ENCODE measurements around the gene CEP78. TPM values are rescaled to one million over a fixed set of nuclear protein-coding genes. Genes with fewer than 3 reads are reported as not detected.

CEP78 gene
- total RNA-seq, 1 donor: 16.6 TPM

GRCh38 chr9:78234810-78235209 lies 1.1 kb upstream of the CEP78 start:
- H2AFZ ChIP-seq (ENCODE audit: low read length): peak overlapping the region; percentile 94
- H3K4me2 ChIP-seq (ENCODE audit: insufficient read depth, low read length): peak overlapping the region; percentile 94
- H3K79me2 ChIP-seq (ENCODE audit: insufficient read depth, low read length): peaks cover 14% of the 10 kb centered on the region
- no peaks in the 10 kb centered on the region for H4K20me1 ChIP-seq (ENCODE audit: insufficient read depth, low read length)
- no peaks in the 10 kb centered on the region for H3K36me3 ChIP-seq (ENCODE audit: insufficient read depth, low read length)
- H3K4me1 ChIP-seq (ENCODE audit: insufficient read depth, low read length): no peaks in the 10 kb centered on the region
- H3K4me3 ChIP-seq (ENCODE audit: insufficient read depth, low read length): peak overlapping the region; percentile 90
- peak; percentile 56 for DNase-seq (ENCODE audit: insufficient read length, low spot score, missing footprints)
- H3K9me3 ChIP-seq (ENCODE audit: low read depth, low read length): no peaks in the 10 kb centered on the region
- peak overlapping the region; percentile 62 for H3K27ac ChIP-seq (ENCODE audit: low read depth, low read length)
- no peaks in the 10 kb centered on the region for H3K27me3 ChIP-seq (ENCODE audit: insufficient read depth, low read length)
- no peak for TF ChIP-seq CTCF (IDR thresholded peaks at IDR 0.05; ENCODE audit: extremely low read depth, low read depth, low read length)

- Histone ChIP-seq H3K4me1 (ENCODE audit: insufficient read depth, low read length) (no peaks in the 10 kb centered on the region), H3K4me2 (ENCODE audit: insufficient read depth, low read length) (peak overlapping the region; percentile 94), H3K79me2 (ENCODE audit: insufficient read depth, low read length) (peaks cover 14% of the 10 kb centered on the region), H3K4me3 (ENCODE audit: insufficient read depth, low read length) (peak overlapping the region; percentile 90), H3K9me3 (ENCODE audit: low read depth, low read length) (no peaks in the 10 kb centered on the region), H3K27me3 (ENCODE audit: insufficient read depth, low read length) (no peaks in the 10 kb centered on the region), H3K36me3 (ENCODE audit: insufficient read depth, low read length) (no peaks in the 10 kb centered on the region), H2AFZ (ENCODE audit: low read length) (peak overlapping the region; percentile 94), H3K27ac (ENCODE audit: low read depth, low read length) (peak overlapping the region; percentile 62), H4K20me1 (ENCODE audit: insufficient read depth, low read length) (no peaks in the 10 kb centered on the region)
- DNase-seq (ENCODE audit: insufficient read length, low spot score, missing footprints): peak; percentile 82
- TF ChIP-seq CTCF (IDR thresholded peaks at IDR 0.05; ENCODE audit: extremely low read depth, low read depth, low read length): no peak
Measured at GRCh38 chr9:78235256-78235761, 566 bp upstream of the CEP78 start.

DNA sequence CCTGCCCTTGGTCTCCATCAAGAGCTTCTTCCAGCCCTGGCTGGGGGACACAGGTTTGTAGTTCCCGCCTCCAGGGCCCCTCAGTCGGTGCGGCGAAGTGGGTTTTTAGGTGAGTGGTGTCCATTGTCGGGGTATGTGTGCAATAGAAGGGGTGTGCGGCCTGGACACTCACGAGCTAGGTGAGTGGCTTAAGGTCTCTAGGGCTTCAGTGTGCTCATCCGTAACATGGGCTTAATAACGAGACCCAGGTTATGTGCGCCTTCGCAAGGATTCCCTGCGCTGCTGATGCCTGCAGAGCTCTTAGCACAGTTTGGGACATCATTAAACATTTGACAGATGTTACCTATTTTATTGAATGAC lies 656 bp downstream of the CEP78 start:
- no peak for TF ChIP-seq CTCF (IDR thresholded peaks at IDR 0.05; ENCODE audit: extremely low read depth, low read depth, low read length)
- no peaks in the 10 kb centered on the region for H4K20me1 ChIP-seq (ENCODE audit: insufficient read depth, low read length)
- H3K4me3 ChIP-seq (ENCODE audit: insufficient read depth, low read length): peak overlapping the region; percentile 90
- no peaks in the 10 kb centered on the region for H3K9me3 ChIP-seq (ENCODE audit: low read depth, low read length)
- no peaks in the 10 kb centered on the region for H3K27me3 ChIP-seq (ENCODE audit: insufficient read depth, low read length)
- no peaks in the 10 kb centered on the region for H3K4me1 ChIP-seq (ENCODE audit: insufficient read depth, low read length)
- peak; percentile 78 for DNase-seq (ENCODE audit: insufficient read length, low spot score, missing footprints)
- peak overlapping the region; percentile 94 for H3K4me2 ChIP-seq (ENCODE audit: insufficient read depth, low read length)
- H3K36me3 ChIP-seq (ENCODE audit: insufficient read depth, low read length): peaks cover under 1% of the 10 kb centered on the region
- peak overlapping the region; percentile 62 for H3K27ac ChIP-seq (ENCODE audit: low read depth, low read length)
- H3K79me2 ChIP-seq (ENCODE audit: insufficient read depth, low read length): peaks cover 14% of the 10 kb centered on the region
- H2AFZ ChIP-seq (ENCODE audit: low read length): peak overlapping the region; percentile 94

- Histone ChIP-seq H3K36me3 (ENCODE audit: insufficient read depth, low read length) (peaks cover 3% of the 10 kb centered on the region), H3K79me2 (ENCODE audit: insufficient read depth, low read length) (peaks cover 14% of the 10 kb centered on the region), H3K27ac (ENCODE audit: low read depth, low read length) (no peak overlapping the region), H3K27me3 (ENCODE audit: insufficient read depth, low read length) (no peaks in the 10 kb centered on the region), H3K4me2 (ENCODE audit: insufficient read depth, low read length) (no peak overlapping the region), H4K20me1 (ENCODE audit: insufficient read depth, low read length) (no peaks in the 10 kb centered on the region), H3K9me3 (ENCODE audit: low read depth, low read length) (no peaks in the 10 kb centered on the region), H3K4me3 (ENCODE audit: insufficient read depth, low read length) (no peak overlapping the region), H3K4me1 (ENCODE audit: insufficient read depth, low read length) (no peaks in the 10 kb centered on the region), H2AFZ (ENCODE audit: low read length) (no peak overlapping the region)
- DNase-seq (ENCODE audit: insufficient read length, low spot score, missing footprints): no peak
- TF ChIP-seq CTCF (IDR thresholded peaks at IDR 0.05; ENCODE audit: extremely low read depth, low read depth, low read length): no peak
Measured at GRCh38 chr9:78238046-78239038, 2.5 kb downstream of the CEP78 start.

Measured in osteoblast (primary cell).